KOPT-K1 (cell line): Measurements from ENCODE around the gene RAPGEF1.
"Not testable (repeated sequence)": the region's sequence is repeated elsewhere in the genome, so short reads cannot be mapped to it uniquely, and the experiment has no call there.

Experiments
- H3K27ac ChIP-seq: fragments of 200-600 bp; sonication (generic); 2 replicates; pipeline ENCODE4 v1.5.1; 2016; ENCODE audit warnings: antibody characterized with exemption, mild to moderate bottlenecking, low read depth, low read length; ENCODE audit not compliant: poor library complexity, severe bottlenecking
- H3K36me3 ChIP-seq: fragments of 200-600 bp; sonication (generic); 2 replicates; pipeline ENCODE4 v1.5.1; 2017; ENCODE audit warnings: antibody characterized with exemption, mild to moderate bottlenecking, low read length, moderate library complexity; ENCODE audit not compliant: insufficient read depth
- H3K9me3 ChIP-seq: fragments of 200-600 bp; sonication (generic); 2 replicates; pipeline ENCODE4 v1.5.1; 2017; ENCODE audit warnings: antibody characterized with exemption, low read length, mild to moderate bottlenecking; ENCODE audit not compliant: insufficient read depth, poor library complexity, severe bottlenecking

Gene RAPGEF1

GRCh38 chr9:131681826-131682225 is 58.0 kb downstream of the RAPGEF1 start:
- H3K27ac ChIP-seq, H3K9me3 ChIP-seq, H3K36me3 ChIP-seq: not testable (repeated sequence)

- H3K27ac ChIP-seq, H3K36me3 ChIP-seq, H3K9me3 ChIP-seq: not testable (repeated sequence)
Observed at GRCh38 chr9:131681108-131681507, 58.8 kb downstream of the RAPGEF1 start.

GRCh38 chr9:131679261-131680020 is 60.4 kb downstream of the RAPGEF1 start:
- Histone ChIP-seq H3K27ac (no peak overlapping the region), H3K9me3 (no peaks in the 10 kb centered on the region), H3K36me3 (no peaks in the 10 kb centered on the region)

GRCh38 chr9:131678499-131679111 is 61.3 kb downstream of the RAPGEF1 start:
- Histone ChIP-seq H3K9me3 (no peaks in the 10 kb centered on the region), H3K36me3 (no peaks in the 10 kb centered on the region), H3K27ac (peak overlapping the region; percentile 26)

- H3K27ac ChIP-seq: peak overlapping the region; percentile 40
- H3K9me3 ChIP-seq: no peaks in the 10 kb centered on the region
- no peaks in the 10 kb centered on the region for H3K36me3 ChIP-seq
Observed at GRCh38 chr9:131677444-131678180, 62.3 kb downstream of the RAPGEF1 start.

GRCh38 chr9:131677049-131677443 is 62.8 kb downstream of the RAPGEF1 start:
- no peaks in the 10 kb centered on the region for H3K36me3 ChIP-seq
- H3K9me3 ChIP-seq: no peaks in the 10 kb centered on the region
- H3K27ac ChIP-seq: peak overlapping the region; percentile 40

- no peaks in the 10 kb centered on the region for H3K36me3 ChIP-seq
- no peaks in the 10 kb centered on the region for H3K9me3 ChIP-seq
- H3K27ac ChIP-seq: peak overlapping the region; percentile 37
Observed at GRCh38 chr9:131676431-131676972, 63.4 kb downstream of the RAPGEF1 start.

- H3K27ac ChIP-seq: no peak overlapping the region
- no peaks in the 10 kb centered on the region for H3K9me3 ChIP-seq
- no peaks in the 10 kb centered on the region for H3K36me3 ChIP-seq
Observed at GRCh38 chr9:131675437-131676022, 64.3 kb downstream of the RAPGEF1 start.

GRCh38 chr9:131674425-131675421 is 65.2 kb downstream of the RAPGEF1 start:
- Histone ChIP-seq H3K9me3 (no peaks in the 10 kb centered on the region), H3K36me3 (no peaks in the 10 kb centered on the region), H3K27ac (no peak overlapping the region)

GRCh38 chr9:131673531-131673930 is 66.3 kb downstream of the RAPGEF1 start:
- H3K9me3 ChIP-seq: no peaks in the 10 kb centered on the region
- no peak overlapping the region for H3K27ac ChIP-seq
- H3K36me3 ChIP-seq: no peaks in the 10 kb centered on the region

- Histone ChIP-seq H3K36me3 (no peaks in the 10 kb centered on the region), H3K9me3 (no peaks in the 10 kb centered on the region), H3K27ac (no peak overlapping the region)
Observed at GRCh38 chr9:131673068-131673467, 66.8 kb downstream of the RAPGEF1 start.

- no peaks in the 10 kb centered on the region for H3K36me3 ChIP-seq
- H3K9me3 ChIP-seq: no peaks in the 10 kb centered on the region
- H3K27ac ChIP-seq: no peak overlapping the region
Observed at GRCh38 chr9:131672451-131672850, 67.4 kb downstream of the RAPGEF1 start.

- Histone ChIP-seq H3K27ac (peak overlapping the region; percentile 97), H3K9me3 (no peaks in the 10 kb centered on the region), H3K36me3 (no peaks in the 10 kb centered on the region)
Observed at GRCh38 chr9:131671133-131671520, 68.7 kb downstream of the RAPGEF1 start.
